ENCODE results near the gene EFNB3. TPM values are rescaled to one million over a fixed set of nuclear protein-coding genes. Genes with fewer than 3 reads are reported as not detected.

The EFNB3 gene
- total and polyA plus RNA-seq, 2 of the 8 experiments (the other 6 are each of a cell fraction or from before 2014, with no cell fraction given), result 15.0 to 27.3 TPM

DNA sequence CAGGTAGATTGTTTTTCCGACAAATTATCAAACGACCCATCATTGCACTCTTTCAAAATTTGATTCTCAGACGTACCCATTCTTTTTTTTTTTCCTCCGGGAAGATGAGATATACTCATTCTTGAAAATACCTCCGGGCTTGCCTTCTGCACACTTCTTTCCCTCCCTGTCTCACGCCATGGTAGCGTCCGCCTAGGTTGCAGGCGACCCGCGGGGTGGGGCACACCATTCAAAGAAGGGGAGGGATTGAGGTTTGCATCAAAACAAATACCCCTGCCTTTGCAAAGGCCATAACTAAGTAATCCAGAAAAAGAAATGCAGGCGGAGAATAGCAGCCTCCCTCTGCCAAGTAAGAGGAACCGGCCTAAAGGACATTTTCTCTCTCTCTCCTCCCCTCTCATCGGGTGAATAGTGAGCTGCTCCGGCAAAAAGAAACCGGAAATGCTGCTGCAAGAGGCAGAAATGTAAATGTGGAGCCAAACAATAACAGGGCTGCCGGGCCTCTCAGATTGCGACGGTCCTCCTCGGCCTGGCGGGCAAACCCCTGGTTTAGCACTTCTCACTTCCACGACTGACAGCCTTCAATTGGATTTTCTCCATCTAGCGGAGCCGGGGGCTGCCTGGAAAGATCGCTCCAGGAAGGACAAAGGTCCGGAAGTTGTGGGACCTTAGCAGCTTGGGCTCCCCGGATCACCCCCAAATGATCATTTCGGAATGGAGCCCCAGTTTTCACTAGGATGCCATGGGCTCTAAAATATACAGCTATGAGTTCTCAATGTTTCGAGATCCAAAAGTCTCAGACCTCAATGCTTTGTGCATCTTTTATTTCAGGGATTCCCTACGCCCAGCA lies 18.6 kb upstream of the EFNB3 start:
- Histone ChIP-seq H3K56ac (replicated peaks; ENCODE audit: insufficient read length, low read depth, low read length) (peak overlapping the region; percentile 63), H2AFZ (ENCODE audit: low read length) (no peak overlapping the region), H2BK5ac (ENCODE audit: low read depth, low read length) (peak overlapping the region; percentile 99), H3K36me3 (ENCODE audit: control insufficient read depth in 2 of 4, insufficient read depth in 4 of 4, low read length in 3 of 4) (peaks cover 0 to 4% (median 0%) of the 10 kb centered on the region in 4 experiments; a peak in 2 of 8 replicates), H2AK5ac (ENCODE audit: low read depth, low read length) (peak overlapping the region; percentile 95; the same call in 1 of the 2 replicates), H2BK12ac (ENCODE audit: low read depth, low read length) (peak overlapping the region; percentile 80; the same call in 1 of the 2 replicates), H3K23me2 (ENCODE audit: low read depth, low read length) (peaks cover 16% of the 10 kb centered on the region), H3K9ac (replicated peaks in 1 of 4; ENCODE audit: extremely low read depth in 1 of 4, low read depth in 3 of 4, low read length in 3 of 4) (peak overlapping the region; percentile 78 to 100 (median 98)), H3K4ac (replicated peaks; ENCODE audit: insufficient read length, low read depth, low read length) (peak overlapping the region; percentile 82), H3K79me2 (ENCODE audit: control insufficient read depth in 1 of 2, insufficient read depth in 2 of 2, low read length in 2 of 2) (peaks cover 25 to 66% of the 10 kb centered on the region in 2 experiments), H4K5ac (ENCODE audit: insufficient read length, low read depth, low read length) (peak overlapping the region; percentile 91), H4K20me1 (replicated peaks in 1 of 2; ENCODE audit: control insufficient read depth in 1 of 2, insufficient read depth in 2 of 2, low read length in 2 of 2) (peaks cover 7 to 10% of the 10 kb centered on the region in 2 experiments), H3K27me3 (replicated peaks in 1 of 4; ENCODE audit: control insufficient read depth in 3 of 4, extremely low read depth in 1 of 4, insufficient read depth in 3 of 4, low read length in 3 of 4) (no peaks in the 10 kb centered on the region), H4K91ac (replicated peaks; ENCODE audit: insufficient read length, low read length) (peak overlapping the region; percentile 93), H3K23ac (ENCODE audit: insufficient read length) (no peak overlapping the region), H2BK20ac (ENCODE audit: low read length) (no peak overlapping the region), H3K4me2 (ENCODE audit: insufficient read depth in 1 of 2, low read depth in 2 of 2, low read length in 2 of 2) (peak overlapping the region; percentile 84 to 91), H3K18ac (ENCODE audit: extremely low read depth, low read length) (peak overlapping the region; percentile 93), H3K4me1 (replicated peaks in 1 of 4; ENCODE audit: control insufficient read depth in 3 of 4, insufficient read depth in 4 of 4, low read length in 3 of 4) (peaks cover 0 to 11% (median 4%) of the 10 kb centered on the region in 4 experiments; a peak in 4 of 7 replicates), H3K27ac (ENCODE audit: low read depth, low read length) (peak overlapping the region; percentile 99), H3K9me3 (ENCODE audit: insufficient read depth in 2 of 2, low read depth in 1 of 2, low read length in 1 of 2) (no peaks in the 10 kb centered on the region), H2BK15ac (ENCODE audit: low read length) (no peak overlapping the region), H3K14ac (ENCODE audit: insufficient read length) (peak overlapping the region; percentile 4), H3K4me3 (ENCODE audit: extremely low read depth in 1 of 4, insufficient read depth in 2 of 4, low read depth in 3 of 4, low read length in 4 of 4) (peak overlapping the region; percentile 75 to 100 (median 94)), H3K79me1 (ENCODE audit: low read depth, low read length) (peaks cover 13% of the 10 kb centered on the region), H4K8ac (ENCODE audit: extremely low read depth, insufficient read depth, low read length) (peak overlapping the region; percentile 99; the same call in 1 of the 2 replicates), H2BK120ac (replicated peaks; ENCODE audit: low read depth, low read length) (peak overlapping the region; percentile 91)
- CTCF ChIA-PET (ENCODE audit: partially characterized antibody), result interaction anchor here (0.6 to 11.3 kb wide), 32 partner anchors 11 to 1603 kb away, joined by 3 to 199 read pairs (median 6); partner anchors contain the start of genes ATP1B2, DNAH2, EFNB3 and NEURL4
- DNase-seq (ENCODE audit: low read depth in 1 of 2, low spot score in 2 of 2) (peak in 1 of 2 experiments; percentile 83), FAIRE-seq (no peak)
- WGBS, 2 experiments (ENCODE audit: extremely low coverage in 1 of 2, insufficient coverage in 1 of 2, insufficient read length in 1 of 2, insufficient replicate concordance in 2 of 2, low coverage in 1 of 2, low lambda C conversion rate in 2 of 2, missing lambda C conversion rate in 1 of 2), result 2% methylated on average over 30 of the region's 30 CpGs; no CpG with 5 or more reads in 1 of the 2 experiments
- POLR2A ChIA-PET (ENCODE audit: partially characterized antibody), result interaction anchor here (0.6 to 58.0 kb wide), 40 partner anchors 10 to 537 kb away, joined by 3 to 2272 read pairs (median 4); partner anchors contain the start of genes ATP1B2, CD68, CNTROB and DNAH2
- TF ChIP-seq JUND (IDR thresholded peaks at IDR 0.05; ENCODE audit: low read length) (peak; percentile 98), NRF1 (IDR thresholded peaks at IDR 0.05; ENCODE audit: low read depth, low read length) (no peak), SIX5 (IDR thresholded peaks at IDR 0.05; ENCODE audit: low read depth, low read length) (peak; percentile 48), ASH2L (IDR thresholded peaks at IDR 0.05; ENCODE audit: low read length) (no peak), CTBP2 (IDR thresholded peaks at IDR 0.05; ENCODE audit: borderline replicate concordance, insufficient read depth, insufficient read length, low read length) (no peak), TEAD4 (IDR thresholded peaks at IDR 0.05; ENCODE audit: low read depth, low read length) (0 out of 2 replicates have a peak, but pooled peaks have one; percentile 19), TBP (IDR thresholded peaks at IDR 0.05; ENCODE audit: low read depth, low read length) (peak; percentile 94), EP300 (IDR thresholded peaks at IDR 0.05; ENCODE audit: borderline replicate concordance in 1 of 2, low read depth in 2 of 2, low read length in 2 of 2) (peak in 1 of 2 experiments; percentile 98; a peak in 2 of 3 replicates)
- TF ChIP-seq, protein P1, sequence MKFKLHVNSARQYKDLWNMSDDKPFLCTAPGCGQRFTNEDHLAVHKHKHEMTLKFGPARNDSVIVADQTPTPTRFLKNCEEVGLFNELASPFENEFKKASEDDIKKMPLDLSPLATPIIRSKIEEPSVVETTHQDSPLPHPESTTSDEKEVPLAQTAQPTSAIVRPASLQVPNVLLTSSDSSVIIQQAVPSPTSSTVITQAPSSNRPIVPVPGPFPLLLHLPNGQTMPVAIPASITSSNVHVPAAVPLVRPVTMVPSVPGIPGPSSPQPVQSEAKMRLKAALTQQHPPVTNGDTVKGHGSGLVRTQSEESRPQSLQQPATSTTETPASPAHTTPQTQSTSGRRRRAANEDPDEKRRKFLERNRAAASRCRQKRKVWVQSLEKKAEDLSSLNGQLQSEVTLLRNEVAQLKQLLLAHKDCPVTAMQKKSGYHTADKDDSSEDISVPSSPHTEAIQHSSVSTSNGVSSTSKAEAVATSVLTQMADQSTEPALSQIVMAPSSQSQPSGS (IDR thresholded peaks at IDR 0.05; ENCODE audit: low read length), result no peak

Data from H1 (cell line).